Bone marrow (tissue), 2 donors: ENCODE measurements around the gene ZNF507.
"Not testable (repeated sequence)": the region's sequence is repeated elsewhere in the genome, so short reads cannot be mapped to it uniquely, and the experiment has no call there.

Experiments used
- DNase-seq, 2 donors: peaks; one replicate each; lab custom pipeline; 2025; lab: John Stamatoyannopoulos, UW

ZNF507 gene

GRCh38 chr19:32368787-32369186 is 23.4 kb downstream of the ZNF507 start:
- DNase-seq: no peak

GRCh38 chr19:32372726-32373517 is 27.5 kb downstream of the ZNF507 start:
- no peak for DNase-seq

- DNase-seq: no peak
These were observed 28.3 kb downstream of the ZNF507 start for GRCh38 chr19:32373585-32374295.

- DNase-seq: not testable (repeated sequence)
These were observed 29.0 kb downstream of the ZNF507 start for GRCh38 chr19:32374362-32374761.

- not testable (repeated sequence) for DNase-seq
These were observed 31.7 kb downstream of the ZNF507 start for GRCh38 chr19:32377088-32377487.

- DNase-seq: no peak
These were observed 34.9 kb downstream of the ZNF507 start for GRCh38 chr19:32380269-32380668.

GRCh38 chr19:32387701-32388392 is 42.4 kb downstream of the ZNF507 start:
- no peak for DNase-seq

- DNase-seq: no peak
These were observed 43.0 kb downstream of the ZNF507 start for GRCh38 chr19:32388393-32388855.

- no peak for DNase-seq
These were observed 47.5 kb downstream of the ZNF507 start for GRCh38 chr19:32392901-32393300.

GRCh38 chr19:32396046-32396652 is 50.7 kb downstream of the ZNF507 start:
- no peak for DNase-seq

- DNase-seq: no peak
These were observed 52.3 kb downstream of the ZNF507 start for GRCh38 chr19:32397671-32398101.

GRCh38 chr19:32401992-32402391 is 56.6 kb downstream of the ZNF507 start:
- no peak for DNase-seq

- DNase-seq: no peak
These were observed 58.0 kb downstream of the ZNF507 start for GRCh38 chr19:32403291-32403995.

- no peak for DNase-seq
These were observed 59.0 kb downstream of the ZNF507 start for GRCh38 chr19:32404213-32404932.

GRCh38 chr19:32404933-32405430 is 59.6 kb downstream of the ZNF507 start:
- DNase-seq: peak in 1 of 2 donors; percentile 80

GRCh38 chr19:32405431-32406160 is 60.2 kb downstream of the ZNF507 start, which contains the start of gene DPY19L3:
DPY19L3 (plus strand) TSS chr19:32405770; CDS start chr19:32408254, 2,484 bp downstream.
- DNase-seq: peak; percentile 45 to 80

GRCh38 chr19:32406161-32407003 is 61.0 kb downstream of the ZNF507 start:
- no peak for DNase-seq
